AG08396 (cell line): ENCODE results near the gene TGFB1I1.
"Not testable (repeated sequence)": the region's sequence is repeated elsewhere in the genome, so short reads cannot be mapped to it uniquely, and the experiment has no call there.

Experiments used
- DNase-seq: peaks from one replicate; pipeline ENCODE4 v3.0.0; 2012; ENCODE audit warnings: low spot score, mixed read lengths

TGFB1I1 gene

DNA sequence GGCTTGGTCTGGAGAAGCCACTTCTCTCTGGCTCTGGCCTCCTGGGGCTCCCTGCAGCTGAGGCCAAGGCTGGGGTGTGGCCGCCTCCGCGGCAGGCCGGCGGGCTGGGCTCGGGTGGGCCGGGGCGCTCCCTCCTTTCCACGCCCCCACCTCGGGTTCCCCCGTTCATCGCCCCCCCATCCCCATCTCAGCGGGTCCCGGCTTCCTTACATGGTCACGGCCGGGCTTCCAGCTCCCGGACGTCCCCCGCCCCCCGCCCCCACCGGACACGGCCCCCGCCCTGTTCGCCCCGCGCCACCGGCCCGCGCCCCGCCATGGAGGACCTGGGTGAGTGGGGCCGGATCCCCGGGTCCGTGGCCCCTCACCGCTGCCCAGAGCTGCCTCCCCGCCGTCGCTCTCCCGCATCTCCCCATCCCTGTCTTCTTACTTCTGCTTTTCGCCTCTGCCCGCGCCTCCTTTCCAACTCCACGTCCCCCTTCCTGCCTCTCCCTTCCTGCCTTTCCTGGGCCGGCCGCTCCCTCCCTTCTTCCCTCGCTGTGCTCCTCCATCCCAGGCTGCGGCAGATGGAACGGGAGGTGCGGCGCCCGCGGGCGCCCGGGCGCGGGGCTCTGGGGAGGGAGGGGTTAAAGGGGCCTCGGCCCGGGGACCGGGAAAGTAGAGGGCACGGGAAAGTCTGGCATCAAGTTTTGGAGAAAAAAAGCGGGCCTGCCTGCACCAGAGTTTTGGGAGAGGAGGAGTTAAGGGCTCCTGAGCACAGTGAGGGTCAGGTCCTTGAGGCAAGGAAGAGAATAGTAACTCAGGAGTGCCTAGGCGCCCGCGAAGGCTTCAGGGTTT is at the start of gene TGFB1I1:
Gene TGFB1I1 (plus strand): TSS at position 278 of the 834 bp plus-strand sequence. CDS start 37 bp downstream, at position 315.
- DNase-seq: peak; percentile 92

DNA sequence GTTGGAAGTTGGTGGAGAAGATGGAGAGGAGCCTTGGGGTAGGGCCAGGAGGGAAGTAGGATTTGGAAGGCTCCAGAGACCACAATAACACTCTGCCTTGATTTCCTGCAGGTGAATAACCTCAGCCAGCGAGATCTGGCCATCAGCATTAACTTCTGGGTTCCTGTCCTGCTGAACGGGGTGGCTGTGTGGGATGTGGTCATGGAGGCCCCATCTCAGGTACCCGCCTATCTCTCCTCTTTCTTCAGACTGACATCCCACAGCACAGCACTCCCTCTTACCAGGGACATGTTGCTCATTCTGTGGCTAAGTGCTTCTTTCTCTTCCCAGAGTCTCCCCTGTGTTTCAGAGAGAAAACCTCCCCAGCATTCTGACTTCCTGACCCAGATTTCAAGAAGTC is 48.7 kb upstream of the TGFB1I1 start:
- no peak for DNase-seq

DNA sequence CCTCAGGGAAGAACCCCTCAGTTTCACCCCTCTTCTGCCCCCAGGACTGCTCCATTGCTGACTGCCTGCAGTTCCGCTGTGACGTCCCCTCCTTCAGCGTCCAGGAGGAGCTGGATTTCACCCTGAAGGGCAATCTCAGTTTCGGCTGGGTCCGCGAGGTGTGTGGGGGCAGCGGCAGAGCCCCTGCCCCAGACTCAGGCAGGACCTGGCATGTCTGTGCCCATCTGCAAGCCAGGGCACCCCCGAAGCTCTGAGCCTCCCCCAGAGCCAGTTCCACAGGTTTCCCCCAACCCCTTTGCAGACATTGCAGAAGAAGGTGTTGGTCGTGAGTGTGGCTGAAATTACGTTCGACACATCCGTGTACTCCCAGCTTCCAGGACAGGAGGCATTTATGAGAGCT is 48.2 kb upstream of the TGFB1I1 start:
- DNase-seq: no peak

DNA sequence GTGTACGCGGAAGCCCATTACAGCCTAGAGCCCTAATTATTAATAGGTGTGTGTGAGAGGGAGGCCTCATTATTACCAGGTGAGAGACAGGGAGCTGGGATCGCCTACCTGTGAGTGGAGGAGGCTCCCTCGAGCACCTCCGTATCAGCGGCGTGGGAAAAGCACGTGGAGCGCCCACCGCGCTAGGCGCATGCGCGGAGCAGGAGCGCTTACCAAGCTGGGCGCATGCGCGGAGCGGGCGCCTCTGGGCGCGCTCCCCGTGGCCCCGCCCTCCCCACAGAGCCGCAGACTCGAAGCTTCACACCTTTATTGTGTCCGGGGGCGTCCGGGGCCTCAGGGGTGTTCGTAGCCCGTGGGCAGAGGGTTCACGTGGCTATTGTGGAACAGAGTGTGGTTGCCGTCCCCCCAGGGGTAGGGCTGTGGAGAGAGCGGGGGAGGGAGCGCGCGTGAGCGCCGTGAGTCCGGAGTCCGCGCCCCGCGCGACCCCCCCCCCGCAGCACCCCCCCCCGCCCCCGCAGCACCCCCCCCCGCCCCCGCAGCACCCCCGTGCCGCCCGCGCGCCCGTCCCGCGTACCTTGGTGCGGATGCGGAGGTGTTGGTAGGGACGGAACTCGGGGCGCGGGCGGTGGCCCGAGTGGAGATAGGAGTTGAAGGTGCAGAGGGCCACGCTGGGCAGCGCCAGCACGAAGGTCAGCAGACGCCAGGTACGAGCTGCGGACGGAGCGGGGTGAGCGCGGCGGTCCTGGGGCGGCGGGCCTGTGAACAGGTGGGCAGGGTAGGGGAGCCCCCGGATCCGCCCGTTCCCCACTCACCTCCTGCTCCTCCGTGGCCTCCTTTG is 44.3 kb upstream of the TGFB1I1 start:
- peak; percentile 76 for DNase-seq

DNA sequence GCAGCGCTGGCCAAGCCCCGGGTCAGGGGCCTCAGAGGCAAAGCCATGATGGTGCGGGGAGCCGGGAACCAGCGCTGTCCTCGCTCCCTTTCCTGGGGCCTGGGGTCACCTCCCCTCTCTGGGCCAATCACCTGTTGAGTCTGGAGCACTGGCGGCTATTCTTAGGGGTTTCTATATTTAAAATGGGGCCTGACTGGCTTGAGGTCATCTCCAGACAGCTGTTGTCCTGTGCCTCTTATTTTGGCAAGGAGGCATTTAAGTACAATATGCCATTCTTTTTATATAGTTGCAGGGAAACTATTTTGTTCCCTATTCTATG is 43.7 kb upstream of the TGFB1I1 start, which contains the start of gene COX6A2:
Gene COX6A2 (minus strand): TSS at position 82 of the 319 bp plus-strand sequence. CDS start 35 bp downstream, at position 47.
- DNase-seq: no peak

DNA sequence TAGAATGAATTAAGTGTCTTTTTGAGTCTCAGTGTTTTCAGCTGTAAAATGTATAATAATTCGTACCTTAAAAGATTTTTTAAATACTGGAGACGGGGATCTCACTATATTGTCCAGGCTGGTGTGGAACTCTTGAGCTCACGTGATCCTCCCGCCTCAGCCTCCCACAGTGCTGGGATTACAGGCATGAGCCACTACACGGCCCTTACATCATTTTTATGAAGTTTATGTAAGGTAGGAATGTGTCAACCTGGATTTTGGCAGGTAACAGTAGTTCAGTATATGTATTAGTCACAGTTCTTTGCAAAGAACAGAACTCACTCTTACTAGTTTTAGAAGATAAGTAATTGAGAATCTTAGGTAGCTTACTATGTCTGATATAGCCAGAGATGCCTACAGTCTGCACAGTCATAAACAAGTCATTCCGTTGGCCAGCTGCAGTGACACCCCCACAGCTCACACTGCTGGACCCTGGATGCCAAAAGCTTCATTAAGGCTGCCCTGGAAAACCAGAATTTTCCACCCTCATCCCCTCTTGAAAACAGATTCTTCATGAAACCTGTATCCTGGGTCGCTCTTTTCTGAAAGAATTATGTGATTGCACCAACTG is 43.2 kb upstream of the TGFB1I1 start:
- DNase-seq: no peak

DNA sequence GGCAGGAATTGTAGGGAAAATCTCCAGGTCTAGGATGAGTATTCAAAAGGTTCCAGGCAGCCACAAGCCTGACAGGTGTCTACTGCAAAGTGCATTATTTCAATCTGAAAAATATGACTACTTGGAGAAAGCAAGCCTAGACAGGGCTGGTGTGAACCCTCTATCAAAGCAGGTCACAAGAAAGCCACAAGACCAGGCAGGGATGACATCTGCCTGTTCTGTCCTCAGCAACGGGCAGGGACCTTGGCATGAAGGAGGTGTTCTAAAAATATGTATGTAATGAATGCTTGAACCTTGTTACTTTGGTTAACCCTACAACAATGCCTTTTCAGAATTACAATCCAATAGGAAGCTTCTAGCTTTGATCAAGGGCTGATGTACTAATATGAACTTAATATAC is 42.6 kb upstream of the TGFB1I1 start:
- DNase-seq: no peak

DNA sequence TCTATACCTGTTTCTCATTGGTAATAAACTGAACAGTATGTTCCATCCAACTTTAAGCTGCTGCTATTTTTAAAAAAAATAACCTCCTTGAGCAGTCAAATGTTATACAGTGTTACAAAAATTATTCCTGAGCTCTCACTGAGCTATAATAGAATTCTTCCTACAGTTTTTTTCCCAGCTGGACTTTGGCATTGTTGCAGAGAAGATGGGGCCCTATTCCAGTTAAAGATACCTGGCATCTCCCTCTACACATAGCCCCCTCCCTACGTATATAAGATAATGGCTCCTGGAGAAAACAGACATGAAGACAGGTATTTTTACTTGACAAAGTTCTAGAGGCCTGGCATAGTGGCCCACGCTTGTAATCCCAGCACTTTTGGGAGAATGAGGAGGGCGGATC is 42.2 kb upstream of the TGFB1I1 start:
- DNase-seq: no peak

DNA sequence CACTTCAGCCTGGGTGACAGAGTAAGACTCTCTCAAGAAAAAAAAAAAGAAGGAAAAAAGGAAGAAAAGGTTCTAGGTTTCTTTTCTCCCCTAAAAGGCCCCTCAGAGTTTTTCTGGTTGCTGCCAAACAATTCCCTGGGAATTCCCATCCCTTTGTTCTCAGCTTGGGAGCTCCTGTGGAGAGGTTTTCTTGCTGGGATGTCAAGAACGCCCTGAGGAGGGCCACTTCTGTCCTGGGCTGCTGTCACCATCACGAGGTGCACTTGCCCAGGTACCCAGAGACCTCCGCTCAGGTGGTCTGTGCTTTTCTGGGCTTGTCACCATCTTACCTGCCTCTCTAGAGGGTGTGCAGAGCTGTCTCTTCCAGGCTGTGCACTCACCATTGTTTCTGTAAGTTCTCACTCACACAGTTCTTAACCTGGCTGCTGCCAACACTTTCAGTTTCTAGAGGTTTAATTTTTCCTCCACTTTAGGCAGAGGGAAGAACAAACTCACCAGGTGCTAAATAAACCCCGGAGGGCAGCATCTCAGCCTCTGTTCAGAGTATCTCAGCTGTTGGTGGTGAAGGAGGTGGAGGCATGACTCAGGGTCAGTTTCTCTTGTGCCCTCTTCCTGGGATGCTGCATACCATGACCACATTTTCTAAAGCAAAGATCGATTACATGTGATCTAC is 41.4 kb upstream of the TGFB1I1 start:
- DNase-seq: no peak

DNA sequence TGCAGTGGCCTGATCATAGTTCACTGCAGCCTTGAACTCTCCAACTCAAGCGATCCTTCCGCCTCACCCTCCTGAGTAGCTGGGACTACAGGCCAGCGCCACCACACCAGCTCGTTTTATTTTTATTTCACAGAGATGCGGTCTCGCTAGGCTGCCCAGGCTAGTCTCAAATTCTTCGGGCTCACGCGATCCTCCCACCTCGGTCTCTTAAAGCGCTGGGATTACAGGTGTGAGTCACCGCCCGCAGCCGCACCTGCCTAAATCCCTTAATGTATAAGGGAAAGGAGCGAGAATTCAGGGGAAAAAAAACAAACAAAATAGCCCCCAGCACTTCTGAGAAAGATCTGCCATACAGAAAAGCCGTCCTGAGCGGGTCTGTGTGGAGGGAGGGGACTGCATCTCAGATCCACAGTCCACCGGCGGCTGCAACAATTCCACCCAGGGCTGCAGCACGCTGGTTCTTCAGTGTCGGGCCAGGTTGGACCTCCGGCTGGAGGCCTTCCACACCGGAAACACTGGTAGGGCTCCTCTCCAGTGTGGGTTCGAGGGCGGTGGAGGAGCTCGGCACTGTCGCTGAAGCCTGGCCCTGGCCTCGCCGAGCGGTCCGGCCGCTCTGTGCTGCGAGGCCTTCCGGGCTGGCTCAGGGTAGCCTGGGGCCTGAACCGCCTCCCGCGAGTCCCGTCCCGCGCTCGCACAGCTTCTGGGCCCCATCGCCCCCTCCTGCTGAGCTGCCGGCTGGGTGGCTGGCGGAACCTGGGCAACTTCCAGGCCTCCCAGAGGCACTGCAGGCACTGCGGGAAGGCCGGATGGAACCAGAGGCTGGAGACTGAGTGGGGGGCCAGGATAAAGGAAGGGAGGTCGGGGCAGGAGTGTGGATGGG is 36.4 kb upstream of the TGFB1I1 start:
- DNase-seq: no peak

DNA sequence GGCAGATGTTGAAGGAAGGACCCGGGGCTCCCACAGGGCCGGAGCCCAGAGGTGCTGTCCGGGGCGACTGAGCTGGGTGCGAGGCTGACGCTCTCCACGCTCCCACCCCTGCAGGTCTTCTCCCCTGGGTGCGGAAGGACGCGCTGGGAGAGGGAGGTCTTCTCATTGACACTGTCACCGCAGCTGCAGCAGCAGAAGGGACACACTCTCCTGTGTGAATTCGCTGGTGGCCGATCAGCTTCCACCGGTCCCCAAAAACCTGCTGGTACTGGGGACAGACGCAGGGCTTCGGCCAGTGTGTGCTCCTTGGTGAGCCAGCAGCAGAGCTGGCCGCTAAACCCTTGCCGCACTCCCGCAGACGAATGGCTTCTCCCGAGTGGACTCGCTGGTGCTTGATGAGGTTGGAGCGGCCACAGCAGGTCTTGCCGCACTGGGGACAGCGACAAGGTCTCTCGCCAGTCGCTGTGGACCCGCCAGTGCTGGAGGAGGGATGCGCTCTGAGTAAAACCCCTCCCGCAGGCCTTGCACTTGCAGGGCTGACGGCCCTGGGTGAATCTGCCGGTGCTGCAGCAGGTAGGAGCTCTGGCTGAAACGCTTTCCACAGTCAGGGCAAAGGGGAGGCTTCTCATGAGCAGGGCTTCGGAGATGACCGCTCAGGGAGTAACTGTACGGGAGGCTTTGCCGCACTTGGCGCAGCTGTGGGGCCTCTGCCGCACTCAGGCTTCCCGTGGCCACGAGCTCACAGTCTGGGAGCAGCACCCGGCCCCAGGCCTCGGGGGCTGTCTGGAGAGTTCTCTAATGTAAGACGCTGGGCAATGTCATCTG is 35.5 kb upstream of the TGFB1I1 start:
- DNase-seq: no peak

DNA sequence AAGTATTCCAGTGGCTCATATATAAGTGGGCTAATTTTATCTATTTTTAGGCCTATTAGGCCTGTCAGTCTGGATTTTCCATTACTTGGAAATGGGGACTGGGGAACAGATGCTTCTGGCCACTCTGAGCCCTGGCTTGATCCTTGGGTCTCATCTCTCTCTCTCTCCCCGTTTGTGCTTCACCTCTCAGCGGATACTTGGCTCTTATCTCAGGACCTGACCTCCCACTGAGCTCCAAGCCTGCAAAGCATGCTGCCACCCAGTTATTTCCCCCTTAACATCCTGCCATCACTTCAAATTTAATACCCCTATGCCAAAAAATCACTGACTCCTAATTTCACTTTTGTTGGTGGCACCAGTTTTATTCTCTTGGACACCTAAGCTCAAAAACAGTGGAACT is 33.5 kb upstream of the TGFB1I1 start:
- DNase-seq: no peak

DNA sequence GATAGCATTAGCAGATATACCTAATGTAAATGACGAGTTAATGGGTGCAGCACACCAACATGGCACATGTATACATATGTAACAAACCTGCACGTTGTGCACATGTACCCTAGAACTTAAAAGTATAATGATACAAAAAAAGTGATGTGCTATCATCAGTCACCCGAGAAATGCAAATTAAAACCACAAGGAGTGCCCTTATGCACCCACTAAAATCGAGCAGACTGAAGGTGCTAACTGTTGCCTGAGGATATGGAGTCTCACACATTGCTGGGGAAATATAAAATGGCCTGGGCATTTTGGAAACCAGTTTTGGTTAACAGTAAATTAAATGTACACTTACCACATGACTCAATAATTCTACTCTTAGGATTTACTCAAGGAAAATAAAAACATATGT is 32.9 kb upstream of the TGFB1I1 start:
- not testable (repeated sequence) for DNase-seq

DNA sequence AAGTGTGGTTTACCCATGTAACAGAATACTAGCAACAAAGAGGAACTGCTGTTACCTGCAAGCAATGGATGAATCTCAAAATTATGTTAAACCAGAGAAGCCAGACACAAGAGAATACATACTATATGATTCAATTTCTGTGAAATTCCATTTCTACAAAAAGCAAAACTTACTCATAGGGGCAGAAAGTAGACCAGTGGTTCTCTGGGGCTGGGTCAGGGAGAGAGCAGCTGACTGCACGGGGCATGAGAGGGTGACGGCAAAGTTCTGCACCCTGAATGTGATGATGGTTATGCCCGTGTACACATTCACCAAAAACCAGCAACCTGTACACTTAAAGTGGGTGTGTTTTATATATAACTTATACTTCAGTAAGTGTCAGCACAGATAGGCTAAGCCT is 32.4 kb upstream of the TGFB1I1 start:
- DNase-seq: no peak

DNA sequence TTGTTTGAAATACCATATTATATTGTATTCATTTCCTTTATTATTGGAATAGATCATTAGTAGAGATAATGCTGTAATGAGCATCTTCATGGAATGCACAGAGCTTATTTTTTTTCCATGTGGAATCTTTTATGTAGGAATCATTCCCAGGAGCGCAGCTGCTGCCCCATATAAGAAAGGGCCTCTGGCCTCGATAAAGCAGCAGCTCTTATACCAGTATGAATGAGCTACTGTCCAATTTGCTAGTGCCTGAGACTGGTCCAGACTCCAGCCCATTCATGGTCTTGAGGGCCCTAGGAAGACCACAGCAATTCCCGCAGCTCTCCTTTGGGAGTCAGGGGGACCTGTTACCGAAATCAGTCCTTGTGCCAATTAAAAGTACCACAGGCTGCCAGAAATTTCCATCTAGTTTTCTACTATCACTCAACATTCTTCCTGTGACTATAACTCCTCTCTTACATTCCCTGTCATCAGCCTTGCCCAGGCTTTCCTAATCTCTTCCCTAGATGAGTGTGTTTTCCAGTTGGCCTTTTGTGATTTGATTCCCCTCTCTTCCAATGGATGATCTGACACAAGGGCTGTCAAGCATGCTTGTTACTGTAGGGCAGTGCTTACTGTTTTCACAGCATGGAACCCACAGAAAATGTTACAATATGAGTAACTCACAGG is 31.3 kb upstream of the TGFB1I1 start:
- no peak for DNase-seq

DNA sequence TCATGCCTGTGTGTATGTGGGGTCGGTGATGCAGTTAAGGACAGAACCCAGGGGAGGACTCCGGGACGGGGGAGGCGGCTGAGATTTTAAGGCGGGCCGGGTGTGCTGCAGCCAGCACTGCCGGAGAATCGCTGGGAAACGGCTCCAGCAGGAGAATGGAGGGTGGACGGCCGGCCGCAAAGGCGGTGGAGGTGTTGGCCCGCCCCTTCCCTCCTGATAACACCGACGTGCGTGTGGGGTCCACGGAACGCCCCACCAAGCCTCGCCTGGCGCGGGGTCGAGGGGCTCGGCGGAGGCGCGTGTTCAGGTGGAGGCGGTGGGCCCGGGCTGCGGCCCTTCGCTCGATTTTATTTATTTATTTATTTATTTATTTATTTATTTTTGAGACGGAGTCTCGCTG is 30.0 kb upstream of the TGFB1I1 start:
- no peak for DNase-seq

DNA sequence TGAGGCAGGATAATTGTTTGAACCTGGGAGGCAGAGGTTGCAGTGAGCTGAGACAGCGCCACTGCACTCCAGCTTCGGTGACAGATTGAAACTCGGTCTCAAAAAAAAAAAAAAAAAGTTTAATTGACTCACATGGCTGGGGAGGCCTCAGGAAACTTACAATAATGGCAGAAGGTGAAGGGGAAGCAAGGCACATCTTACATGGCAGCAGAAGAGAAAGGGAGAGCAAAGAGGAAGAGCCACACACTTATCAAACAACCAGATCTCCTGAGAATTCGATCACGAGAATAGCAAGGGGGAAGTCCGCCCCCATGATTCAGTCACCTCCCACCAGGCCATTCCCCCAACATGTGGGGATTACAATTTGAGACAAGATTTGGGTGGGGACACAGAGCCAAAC is 26.0 kb upstream of the TGFB1I1 start:
- DNase-seq: not testable (repeated sequence)

DNA sequence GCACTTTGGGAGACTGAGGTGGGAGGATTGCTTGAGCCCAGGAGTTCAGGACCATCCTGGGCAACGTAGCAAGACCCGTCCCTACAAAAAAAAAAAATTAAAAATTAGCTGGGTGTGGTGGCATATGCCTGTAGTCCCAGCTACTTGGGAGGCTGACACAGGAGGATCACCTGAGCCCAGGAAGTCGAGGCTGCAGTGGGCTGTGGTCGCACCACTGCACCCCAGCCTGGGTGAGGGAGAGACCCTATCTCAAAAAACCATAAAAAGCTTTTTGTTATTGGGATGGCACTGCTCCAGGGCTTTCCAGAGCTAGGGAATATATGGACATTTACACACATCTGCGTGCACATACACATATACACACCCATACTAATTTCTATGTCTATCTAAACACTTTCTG is 20.8 kb upstream of the TGFB1I1 start:
- DNase-seq: no peak

DNA sequence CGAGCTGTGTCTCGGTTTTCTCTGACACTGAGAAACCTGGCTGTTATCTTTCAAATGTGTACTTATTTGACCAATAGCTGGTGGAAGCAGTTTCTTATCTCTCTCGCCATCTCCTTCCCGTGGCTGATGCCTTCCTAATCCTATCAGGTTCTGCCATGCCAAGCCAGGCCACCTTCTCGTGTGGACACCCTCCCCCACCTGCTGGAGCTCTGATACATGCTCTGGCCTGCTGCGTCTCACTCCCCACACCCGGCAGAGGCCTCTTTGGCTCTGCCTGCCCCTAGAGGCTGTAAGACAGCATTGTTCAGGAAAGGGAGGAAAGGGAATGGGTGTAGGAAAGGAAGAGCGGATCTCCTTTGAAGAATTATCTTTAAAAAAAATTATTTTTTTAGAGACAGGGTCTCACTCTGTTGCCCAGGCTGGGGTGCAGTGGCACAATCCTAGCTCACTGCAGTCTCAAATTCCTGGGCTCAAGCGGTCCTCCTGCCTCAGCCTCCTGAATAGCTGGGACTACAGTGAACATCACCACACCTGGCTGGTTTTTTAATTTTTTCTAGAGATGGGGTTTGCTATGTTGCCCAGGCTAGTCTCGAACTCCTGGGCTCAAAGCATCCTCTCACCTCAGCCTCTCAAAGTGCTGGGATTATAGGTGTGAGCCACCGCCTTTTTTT is 20.1 kb upstream of the TGFB1I1 start:
- peak; percentile 81 for DNase-seq
